NCI-H2196 (cell line): ENCODE measurements around the gene ADAMTSL1.

Experiments
- DNase-seq: peaks from one replicate; lab custom pipeline; 2025; ENCODE audit not compliant: unreplicated experiment; lab: John Stamatoyannopoulos, UW

ADAMTSL1 gene

DNA sequence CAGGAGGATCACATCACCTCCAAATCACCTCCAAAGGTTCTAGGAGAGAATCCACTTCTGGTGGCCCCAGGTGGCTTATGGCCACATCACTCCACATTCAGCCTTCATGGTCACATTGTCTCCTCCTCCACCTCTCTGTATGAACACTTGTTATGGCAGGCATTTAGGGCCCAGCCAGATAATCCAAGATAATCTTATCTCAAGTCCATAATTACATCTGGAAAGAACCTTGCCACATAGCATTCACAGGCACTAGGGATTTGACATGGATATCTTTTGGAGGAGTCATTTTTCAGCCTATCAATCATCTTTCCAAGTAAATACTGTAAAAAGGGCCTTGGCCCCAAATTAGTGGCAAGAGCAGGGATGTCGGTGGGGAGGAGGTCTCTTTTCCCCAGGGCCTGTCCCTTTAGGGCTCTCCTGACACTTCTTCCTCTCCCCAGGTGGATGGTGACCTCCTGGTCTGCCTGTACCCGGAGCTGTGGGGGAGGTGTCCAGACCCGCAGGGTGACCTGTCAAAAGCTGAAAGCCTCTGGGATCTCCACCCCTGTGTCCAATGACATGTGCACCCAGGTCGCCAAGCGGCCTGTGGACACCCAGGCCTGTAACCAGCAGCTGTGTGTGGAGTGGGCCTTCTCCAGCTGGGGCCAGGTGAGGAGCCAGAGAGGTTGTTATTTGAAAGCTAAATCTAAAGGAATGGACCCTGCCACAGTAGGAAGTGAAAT, 418.2 kb downstream of the ADAMTSL1 start:
- no peak for DNase-seq

DNA sequence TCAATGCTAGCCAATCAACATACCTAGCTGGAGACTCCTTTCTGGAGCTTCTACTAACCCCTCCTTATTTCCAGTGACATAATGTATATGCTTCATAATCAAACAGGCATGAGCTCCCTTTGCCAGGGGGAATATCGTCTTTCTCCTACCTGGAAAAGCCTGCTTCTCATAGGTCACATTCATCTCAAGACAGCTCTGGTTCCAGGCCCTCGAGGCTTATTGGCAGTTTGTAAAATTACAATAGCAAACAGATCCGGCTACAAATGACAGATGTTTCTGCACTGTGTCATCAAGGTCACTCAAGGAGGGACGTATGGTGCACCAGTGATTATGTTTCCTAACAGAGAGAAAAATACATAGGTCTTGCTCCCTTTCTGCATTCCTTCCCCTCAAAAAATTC, 419.1 kb downstream of the ADAMTSL1 start:
- DNase-seq: no peak

DNA sequence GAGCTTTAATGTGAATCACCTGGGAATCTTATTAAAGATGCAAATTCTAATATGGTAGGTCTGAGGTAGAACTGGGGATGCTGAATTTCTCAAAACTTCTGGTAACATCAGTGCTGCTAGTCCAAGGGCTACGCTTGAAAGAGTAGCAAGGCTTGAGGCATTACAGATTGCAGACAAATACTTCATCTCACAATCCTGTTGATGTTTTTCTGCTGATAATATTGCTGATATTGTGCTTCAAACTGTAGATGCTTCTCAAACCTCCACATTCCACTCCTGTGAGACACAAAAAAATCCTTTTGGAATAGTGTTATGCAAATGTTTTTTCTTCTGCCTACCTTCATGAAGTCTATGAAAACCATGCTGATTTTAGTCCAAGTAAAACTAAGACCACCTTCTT, 419.5 kb downstream of the ADAMTSL1 start:
- DNase-seq: no peak

DNA sequence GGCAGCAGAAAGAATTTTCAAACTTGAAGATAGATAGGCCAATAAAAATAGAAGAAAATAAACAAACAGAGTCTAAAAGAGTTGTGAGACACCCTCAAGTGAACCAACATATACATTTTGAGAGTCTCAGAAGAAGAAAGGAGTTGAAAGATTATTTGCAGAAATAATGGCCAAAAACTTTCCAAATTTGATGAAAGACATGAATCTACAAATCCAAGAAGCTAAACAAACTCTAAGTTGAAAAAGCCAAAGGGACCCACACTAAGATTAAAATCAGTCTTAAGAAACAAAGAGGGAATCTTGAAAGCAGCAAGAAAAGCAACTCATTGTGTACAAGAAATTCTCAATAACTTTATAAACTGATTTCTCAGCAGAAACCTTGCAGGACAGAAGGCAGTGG, 422.1 kb downstream of the ADAMTSL1 start:
- DNase-seq: no peak

DNA sequence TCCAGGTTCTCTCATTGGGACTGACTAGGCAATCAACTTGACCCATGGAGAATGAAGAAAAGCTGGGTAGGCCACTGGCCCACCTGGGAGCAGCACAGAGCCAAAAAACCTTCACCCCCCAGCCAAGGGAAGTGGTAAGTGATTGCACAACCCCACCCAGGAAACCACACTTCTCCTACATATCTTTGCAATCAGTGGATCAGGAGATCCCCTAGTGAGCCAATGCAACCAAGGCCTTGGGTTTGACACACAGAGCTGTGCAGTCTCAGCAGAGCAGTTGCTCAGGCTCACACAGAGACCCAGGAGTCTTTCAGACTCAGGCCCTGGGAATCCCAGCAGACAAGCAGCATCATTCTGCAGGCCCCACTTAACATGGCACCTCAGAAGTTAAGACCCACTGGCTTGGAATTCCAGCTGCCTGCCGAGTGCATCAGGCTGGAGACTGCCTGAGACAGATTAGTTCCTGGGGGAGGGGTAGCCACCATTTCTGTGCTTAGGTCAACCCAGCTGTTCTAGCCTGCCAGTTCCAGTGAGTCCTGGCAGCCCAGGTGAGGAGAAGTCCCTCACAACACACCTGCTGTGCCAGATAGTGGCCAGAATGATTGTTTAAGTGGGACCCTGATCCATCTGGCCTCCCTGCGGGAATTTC, 422.7 kb downstream of the ADAMTSL1 start:
- DNase-seq: no peak

DNA sequence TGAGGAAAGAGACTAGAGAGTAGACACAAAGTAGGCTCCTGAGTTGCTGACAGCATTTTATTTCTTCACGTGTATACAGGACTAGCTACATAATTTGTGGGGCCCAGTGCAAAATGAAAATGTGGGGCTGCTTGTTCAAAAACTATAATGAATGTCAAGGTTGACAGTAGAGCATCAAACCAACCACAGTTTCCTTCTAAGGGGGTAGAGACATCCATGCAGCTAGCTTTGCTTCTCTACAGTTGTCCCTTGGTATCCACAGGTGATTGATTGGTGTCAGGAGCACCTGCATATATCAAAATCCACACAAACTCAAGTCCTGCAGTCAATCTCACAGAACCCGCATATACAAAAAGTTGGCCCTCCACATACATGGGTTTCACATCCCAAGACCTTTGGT, 429.5 kb downstream of the ADAMTSL1 start:
- DNase-seq: no peak

DNA sequence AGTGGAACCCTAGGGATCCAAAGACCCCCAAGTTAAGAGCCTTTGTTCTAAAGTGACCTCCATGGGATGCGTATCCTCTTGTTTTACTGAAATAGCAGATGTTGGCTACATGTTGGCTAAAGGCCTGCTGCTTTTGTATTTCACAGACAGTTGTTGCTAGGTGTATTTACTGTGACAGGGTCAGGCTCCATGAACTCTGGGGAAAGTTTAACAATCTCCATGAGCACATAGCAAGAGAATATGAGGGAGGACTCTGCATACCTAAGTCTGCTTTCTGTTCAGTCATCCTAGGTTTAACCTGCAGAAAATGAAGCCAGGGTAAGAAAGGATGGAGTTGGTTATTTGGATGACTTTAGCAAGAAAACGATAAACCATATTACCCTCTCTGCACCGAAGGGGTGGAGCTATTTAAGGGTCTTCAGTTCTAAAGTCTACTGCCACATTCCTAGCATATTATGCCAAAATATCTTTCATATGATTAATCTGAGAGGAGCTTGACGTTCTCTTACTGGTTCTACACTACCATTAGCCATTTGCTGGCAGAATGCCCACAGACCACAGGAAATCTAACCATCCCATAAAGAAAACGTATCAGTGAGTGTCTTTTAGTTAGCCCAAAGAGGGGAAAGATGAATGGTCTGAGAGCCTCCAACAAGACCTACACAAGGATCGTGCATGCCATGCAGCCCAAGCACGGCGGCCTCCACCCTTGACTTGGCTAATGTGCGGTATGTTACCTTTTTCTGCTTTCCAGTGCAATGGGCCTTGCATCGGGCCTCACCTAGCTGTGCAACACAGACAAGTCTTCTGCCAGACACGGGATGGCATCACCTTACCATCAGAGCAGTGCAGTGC, 431.3 kb downstream of the ADAMTSL1 start:
- DNase-seq: no peak

DNA sequence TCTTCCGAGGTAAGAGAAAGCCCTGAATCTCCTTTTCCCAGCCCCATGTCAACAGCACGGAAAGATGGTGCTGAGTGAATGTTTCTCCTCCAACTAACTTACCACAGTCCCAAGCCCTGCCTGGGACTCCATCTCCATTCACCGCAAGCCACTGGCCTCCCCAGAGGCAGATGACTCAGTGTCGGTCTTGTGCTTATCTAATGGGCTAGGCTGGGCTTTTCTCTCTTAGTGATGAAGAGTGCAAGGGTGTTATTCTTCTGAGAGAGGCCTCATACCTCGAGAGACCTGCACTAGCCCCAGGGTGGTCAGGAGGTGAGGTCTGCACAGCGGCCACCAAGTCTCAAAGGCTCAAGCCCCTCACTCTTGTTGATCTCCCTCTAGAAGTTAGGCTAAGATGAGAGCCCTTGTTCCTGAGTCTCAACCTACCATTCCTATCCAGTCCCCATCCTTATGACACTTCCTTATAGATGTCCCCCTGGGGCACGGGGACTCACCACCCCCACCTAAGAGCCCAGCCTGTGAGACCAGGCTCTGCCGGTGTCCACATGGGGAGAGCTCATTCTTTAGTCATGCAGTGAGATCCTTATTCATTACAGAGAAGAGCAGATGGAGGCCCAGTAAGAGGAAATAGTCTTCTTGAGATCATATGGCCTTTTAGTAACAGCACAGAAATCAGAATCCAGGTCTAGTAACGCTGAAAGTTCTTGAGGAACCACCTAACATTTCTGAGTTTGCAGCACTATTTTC, 432.1 kb downstream of the ADAMTSL1 start:
- no peak for DNase-seq

DNA sequence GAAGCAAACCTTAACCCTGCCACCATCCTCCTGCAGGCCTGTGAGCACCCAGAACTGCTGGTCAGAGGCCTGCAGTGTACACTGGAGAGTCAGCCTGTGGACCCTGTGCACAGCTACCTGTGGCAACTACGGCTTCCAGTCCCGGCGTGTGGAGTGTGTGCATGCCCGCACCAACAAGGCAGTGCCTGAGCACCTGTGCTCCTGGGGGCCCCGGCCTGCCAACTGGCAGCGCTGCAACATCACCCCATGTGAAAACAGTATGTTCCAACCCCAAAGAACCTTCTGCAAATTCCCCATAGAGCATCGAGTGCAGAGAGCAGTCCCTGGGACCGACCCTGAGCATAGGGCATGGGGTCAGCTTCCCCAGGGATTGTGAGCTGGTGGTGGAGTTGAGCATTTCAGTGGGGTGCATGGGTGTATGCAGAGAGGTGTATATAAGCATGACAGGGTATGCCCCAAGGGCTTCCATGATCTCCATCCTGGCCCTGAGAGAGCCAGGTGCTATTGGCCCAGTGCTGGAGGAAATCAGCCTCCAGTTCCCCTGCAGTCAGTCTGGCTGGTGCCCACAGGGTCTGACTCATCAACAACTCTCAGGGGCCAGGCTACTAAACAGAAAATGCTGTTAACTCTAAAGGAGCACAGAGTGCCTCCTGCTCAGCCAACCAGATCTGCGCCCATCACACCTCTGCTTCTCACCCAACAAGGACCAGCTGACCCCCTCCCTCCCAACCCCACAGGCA, 432.9 kb downstream of the ADAMTSL1 start:
- no peak for DNase-seq

DNA sequence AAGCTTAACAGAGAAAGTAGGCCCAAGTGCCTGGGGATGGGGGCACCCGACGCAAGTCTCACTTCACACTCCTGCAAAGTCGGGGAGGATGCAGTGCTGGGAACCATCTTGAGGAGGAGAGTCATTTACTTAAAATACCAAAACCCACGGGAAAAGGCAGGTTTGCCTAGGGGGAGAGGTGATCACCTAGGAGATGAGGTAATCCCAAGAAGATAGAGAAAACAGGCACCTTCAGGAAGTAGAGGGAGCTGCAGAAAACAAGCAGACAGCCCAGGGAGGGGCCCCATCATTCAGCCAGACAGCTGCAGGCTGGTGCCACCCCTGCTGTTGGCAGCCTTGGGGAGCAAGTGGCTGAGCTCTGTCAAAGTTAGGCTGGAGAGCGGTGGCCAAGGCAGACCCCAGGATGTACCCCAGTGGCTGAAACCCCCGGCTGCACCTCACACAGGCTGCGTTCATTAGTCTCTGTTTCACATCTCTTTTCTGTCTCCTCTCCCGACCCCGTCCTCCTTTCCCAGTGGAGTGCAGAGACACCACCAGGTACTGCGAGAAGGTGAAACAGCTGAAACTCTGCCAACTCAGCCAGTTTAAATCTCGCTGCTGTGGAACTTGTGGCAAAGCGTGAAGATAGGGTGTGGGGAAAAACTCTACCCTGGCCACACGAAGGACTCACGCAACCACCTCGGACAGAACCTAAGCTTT, 434.1 kb downstream of the ADAMTSL1 start:
- no peak for DNase-seq

DNA sequence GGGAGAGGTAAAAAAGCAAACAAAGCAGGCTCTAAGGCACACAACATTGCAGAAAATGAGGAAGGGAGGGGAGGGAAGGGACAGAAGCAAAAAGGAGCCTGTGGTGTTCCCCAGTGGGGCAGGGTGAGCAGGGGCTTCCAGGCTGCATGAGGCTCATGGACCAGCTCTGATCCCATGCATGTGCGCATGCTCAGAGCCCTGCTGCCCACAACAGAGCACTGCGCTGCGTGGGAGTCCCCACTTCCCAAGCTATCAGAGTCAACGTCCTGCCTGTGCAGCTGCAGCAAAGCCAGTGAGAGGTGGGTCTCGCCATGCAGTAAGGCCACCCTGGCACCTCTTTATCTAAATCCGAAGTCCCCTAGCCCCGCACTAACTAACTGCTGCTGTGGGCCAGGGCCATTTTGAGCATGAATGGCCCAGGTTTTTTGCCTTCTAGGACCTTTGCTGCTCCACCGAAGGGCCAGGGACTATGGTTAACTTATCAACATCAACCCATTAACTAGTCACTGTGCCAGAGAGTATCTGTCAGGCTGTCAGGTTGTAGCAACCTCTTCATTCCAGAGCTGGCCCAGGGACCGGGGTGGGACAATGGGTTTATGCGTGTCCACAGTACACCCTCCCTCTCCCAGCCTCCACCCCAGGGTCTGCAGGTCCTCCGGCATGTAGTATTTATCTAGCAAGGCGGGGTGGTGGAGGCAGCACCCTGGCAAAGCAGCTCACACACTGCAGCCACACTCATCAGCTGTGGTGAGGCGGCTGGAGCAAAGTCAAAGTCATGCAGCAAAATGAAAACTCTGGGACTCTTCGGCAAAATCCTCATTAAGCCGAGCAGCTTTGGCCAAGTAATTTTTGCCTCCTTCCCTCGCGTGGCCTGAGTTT, 435.4 kb downstream of the ADAMTSL1 start:
- no peak for DNase-seq

DNA sequence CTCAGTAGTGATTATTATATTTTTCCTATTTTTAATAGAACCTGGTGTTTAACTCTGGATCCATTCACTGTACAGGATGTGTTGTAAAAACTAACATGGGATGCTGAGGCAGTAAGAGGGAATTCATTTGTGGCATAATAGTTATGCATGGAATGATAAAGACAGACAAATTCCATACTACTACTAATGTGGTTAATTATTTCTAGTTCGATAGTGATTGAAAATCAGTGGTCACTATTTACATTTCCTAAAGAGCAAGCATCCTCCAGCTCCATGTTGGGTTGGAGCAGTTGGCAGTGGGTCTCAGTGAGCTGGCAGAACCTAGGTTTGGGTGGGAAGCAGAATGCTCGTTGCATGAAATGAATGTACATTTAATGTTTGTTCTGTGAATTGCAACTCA, 436.5 kb downstream of the ADAMTSL1 start:
- DNase-seq: no peak

DNA sequence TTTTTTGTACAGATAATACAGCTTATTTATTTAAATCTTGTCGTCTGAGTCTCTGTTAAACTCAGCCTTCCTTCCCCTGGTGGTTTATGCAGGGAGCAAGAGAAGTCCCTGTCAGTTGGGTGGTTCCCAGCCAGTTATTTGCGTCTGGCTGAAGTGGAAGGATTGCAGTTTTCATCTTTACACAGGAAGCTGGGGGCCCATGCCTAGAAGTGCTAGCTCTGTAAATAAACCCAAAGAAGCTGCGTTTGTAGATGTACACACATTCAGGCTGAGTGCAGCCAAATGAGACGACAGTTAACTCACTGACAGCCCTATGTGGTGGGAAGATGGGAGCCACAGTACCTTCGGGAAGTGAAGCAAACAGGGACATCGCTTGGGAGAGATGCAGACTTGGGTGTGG, 437.0 kb downstream of the ADAMTSL1 start:
- DNase-seq: no peak

DNA sequence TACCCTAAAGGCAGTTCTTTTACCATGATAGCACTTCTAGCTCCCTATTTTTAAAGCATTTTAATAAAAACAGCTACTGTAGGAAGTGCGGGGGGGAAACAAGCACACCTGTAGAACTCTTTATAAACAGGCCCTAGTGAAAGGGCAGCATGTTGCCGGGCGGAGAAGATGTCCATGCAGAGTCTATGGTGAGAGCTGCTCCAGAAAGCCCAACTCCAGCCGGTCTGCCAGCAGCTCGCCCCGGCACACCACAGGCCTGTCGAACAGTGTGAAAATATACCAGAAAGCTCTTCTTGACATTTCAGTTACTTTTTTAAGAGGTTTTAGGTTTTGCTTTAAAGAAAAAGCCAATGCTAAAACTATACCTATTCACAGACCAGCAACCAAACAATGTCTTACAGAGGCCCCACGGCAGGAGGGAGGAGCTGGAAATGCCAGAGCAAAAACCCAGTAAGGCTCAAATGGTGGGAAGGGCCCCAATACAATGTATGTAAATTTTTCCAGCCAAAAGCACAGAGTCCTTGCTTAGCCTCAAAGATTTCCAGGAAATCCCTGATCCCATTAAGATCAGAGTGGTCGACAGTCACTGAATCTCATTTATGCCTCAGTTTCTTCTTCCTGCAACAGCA, 437.9 kb downstream of the ADAMTSL1 start:
- DNase-seq: no peak

DNA sequence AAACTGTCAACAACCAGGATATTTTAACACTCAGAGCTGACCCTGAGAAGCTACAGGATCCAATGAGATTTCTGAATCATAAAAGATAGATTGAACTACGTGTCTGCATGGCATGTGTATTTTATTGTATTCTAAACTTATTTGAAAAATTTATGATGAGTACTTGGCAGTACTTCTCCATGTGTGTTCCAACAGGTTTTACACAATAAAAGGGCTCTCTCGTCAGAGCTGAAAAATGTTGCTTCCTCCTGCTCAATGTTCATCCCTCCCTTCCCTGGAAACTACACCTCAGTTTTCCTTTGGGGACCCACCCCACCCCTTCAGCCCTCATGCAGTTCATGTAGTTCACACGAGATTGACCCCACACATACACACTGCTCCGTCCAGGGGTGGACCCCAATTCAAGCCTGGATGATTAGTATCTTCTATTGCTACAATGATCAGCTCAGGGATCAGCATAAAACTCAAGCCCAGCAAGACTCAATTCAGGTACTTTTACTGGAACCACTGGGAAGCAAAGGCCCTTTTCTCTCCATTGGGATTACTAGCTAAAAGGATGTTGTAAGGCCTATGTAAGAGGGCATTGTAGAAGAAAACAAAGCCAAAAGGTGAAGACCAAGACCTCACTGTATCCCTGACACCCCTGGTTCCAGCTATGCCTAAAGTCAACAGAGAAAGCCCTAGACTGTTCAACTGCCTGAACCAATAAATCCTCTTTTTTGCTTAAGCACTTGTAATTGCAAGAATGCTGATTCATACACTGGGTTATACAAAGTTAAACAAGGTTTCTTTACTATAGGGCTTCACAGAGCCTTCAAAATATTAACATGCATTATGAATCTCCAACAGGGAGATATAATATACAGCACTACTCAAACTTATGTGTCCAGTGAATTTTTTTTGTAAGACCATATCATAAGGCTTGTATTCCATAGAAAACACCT, 446.5 kb downstream of the ADAMTSL1 start:
- DNase-seq: no peak

DNA sequence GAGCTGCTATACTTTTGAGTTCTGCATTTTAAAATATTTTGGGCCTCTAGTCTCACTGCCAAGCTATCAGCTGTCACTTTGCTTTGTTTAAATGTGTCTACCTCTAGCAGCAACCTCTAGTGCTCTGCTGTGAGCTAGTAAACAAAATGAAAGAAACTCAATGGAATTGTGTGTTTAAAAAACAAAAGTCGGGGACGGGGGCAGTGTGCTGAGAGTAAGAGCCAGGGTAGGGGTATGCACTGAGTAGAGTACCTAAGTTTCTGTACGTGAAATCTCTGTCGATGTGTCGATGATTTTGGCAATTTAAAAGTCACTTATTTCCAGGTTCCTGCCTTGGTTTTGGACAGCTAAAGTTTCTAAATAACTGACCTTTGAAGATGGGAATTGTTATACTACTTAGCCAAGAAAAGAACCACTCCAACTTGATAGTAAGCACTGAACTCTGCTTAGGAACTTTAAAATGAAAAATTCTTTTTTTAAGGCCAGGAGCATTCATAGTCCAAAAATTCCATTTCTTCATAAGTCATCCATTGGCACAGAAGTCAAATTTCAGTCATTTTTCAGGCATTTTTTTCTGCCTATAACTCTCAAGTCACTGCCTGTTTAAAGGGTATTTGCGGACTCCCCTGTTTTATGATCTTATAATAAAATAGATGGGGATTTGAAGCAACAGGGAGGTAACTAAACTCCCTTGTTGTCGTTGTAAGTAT, 447.6 kb downstream of the ADAMTSL1 start:
- DNase-seq: no peak
